NCI-H128 (cell line): ENCODE data around the gene RNF220.

Source experiments
- DNase-seq: peaks from one replicate; lab custom pipeline; 2025; ENCODE audit not compliant: unreplicated experiment; lab: John Stamatoyannopoulos, UW

The RNF220 gene

GRCh38 chr1:44519035-44519676 is 114.1 kb downstream of the RNF220 start:
- no peak for DNase-seq

GRCh38 chr1:44521378-44522080 is 116.5 kb downstream of the RNF220 start:
- DNase-seq, result no peak

GRCh38 chr1:44523593-44524591 is 118.8 kb downstream of the RNF220 start:
- no peak for DNase-seq

- DNase-seq, result no peak
These were observed 119.8 kb downstream of the RNF220 start for GRCh38 chr1:44524655-44525500.

- DNase-seq, result no peak
These were observed 121.4 kb downstream of the RNF220 start for GRCh38 chr1:44526295-44527073.

- no peak for DNase-seq
These were observed 126.9 kb downstream of the RNF220 start for GRCh38 chr1:44531785-44532566.

- DNase-seq, result no peak
These were observed 127.5 kb downstream of the RNF220 start for GRCh38 chr1:44532567-44532944.

GRCh38 chr1:44534771-44535170 is 129.7 kb downstream of the RNF220 start:
- DNase-seq, result no peak

GRCh38 chr1:44536357-44537209 is 131.5 kb downstream of the RNF220 start:
- no peak for DNase-seq

- DNase-seq, result no peak
These were observed 132.5 kb downstream of the RNF220 start for GRCh38 chr1:44537538-44537937.

GRCh38 chr1:44537956-44538355 is 132.9 kb downstream of the RNF220 start:
- DNase-seq, result no peak

- no peak for DNase-seq
These were observed 135.1 kb downstream of the RNF220 start for GRCh38 chr1:44539991-44540730.

GRCh38 chr1:44542420-44543063 is 137.5 kb downstream of the RNF220 start:
- DNase-seq, result no peak

- no peak for DNase-seq
These were observed 138.1 kb downstream of the RNF220 start for GRCh38 chr1:44543064-44543744.

- DNase-seq, result no peak
These were observed 138.7 kb downstream of the RNF220 start for GRCh38 chr1:44543786-44544185.

- DNase-seq, result no peak
These were observed 139.9 kb downstream of the RNF220 start for GRCh38 chr1:44544960-44545359.
